Measurements from ENCODE around the gene UBE2I.

UBE2I gene

DNA sequence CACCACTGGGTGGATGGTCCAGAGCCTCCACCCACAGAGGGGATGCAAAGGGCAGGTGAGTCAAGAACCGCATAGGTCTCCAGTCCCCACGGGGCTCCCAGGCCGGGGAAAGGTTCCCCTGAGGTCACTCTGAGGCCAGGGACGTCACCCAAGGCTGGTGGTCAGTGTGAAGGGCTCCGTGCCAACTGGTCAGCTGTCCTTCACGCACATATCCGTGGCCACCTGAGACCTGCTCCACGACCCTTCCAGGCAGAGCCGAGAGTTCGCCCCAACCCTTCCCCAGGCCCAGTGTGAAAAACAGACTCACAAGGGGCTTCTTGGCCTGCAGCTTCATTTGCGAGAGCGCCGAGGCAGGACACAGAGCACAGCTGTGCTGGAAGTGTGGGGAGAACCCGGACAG, 39.5 kb downstream of the UBE2I start:
- Histone ChIP-seq H3K4me3 (ENCODE audit: low read length) (no peak overlapping the region), H2AFZ (ENCODE audit: low read depth, low read length) (no peak overlapping the region), H3K36me3 (replicated peaks; ENCODE audit: low read depth, low read length) (no peaks in the 10 kb centered on the region), H3K4me2 (ENCODE audit: low read length) (no peak overlapping the region), H3K27ac (ENCODE audit: low read length) (no peak overlapping the region), H3K4me1 (ENCODE audit: low read length) (peaks cover 13% of the 10 kb centered on the region), H3K27me3 (ENCODE audit: low read depth, low read length) (no peaks in the 10 kb centered on the region), H3K79me2 (ENCODE audit: low read length) (peaks cover 39% of the 10 kb centered on the region), H4K20me1 (ENCODE audit: insufficient read depth, low read length) (no peaks in the 10 kb centered on the region), H3K9me3 (ENCODE audit: insufficient read depth, low read length) (no peaks in the 10 kb centered on the region), H3K9ac (ENCODE audit: low read length) (no peak overlapping the region)
- TF ChIP-seq, protein P1, sequence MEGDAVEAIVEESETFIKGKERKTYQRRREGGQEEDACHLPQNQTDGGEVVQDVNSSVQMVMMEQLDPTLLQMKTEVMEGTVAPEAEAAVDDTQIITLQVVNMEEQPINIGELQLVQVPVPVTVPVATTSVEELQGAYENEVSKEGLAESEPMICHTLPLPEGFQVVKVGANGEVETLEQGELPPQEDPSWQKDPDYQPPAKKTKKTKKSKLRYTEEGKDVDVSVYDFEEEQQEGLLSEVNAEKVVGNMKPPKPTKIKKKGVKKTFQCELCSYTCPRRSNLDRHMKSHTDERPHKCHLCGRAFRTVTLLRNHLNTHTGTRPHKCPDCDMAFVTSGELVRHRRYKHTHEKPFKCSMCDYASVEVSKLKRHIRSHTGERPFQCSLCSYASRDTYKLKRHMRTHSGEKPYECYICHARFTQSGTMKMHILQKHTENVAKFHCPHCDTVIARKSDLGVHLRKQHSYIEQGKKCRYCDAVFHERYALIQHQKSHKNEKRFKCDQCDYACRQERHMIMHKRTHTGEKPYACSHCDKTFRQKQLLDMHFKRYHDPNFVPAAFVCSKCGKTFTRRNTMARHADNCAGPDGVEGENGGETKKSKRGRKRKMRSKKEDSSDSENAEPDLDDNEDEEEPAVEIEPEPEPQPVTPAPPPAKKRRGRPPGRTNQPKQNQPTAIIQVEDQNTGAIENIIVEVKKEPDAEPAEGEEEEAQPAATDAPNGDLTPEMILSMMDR (IDR thresholded peaks at IDR 0.05; ENCODE audit: low read depth, low read length): no peak
- TF ChIP-seq EZH2phosphoT487 (IDR thresholded peaks at IDR 0.05; ENCODE audit: low read depth): no peak

GRCh38 chr16:1349351-1349750, 39.9 kb downstream of the UBE2I start:
- no peaks in the 10 kb centered on the region for H3K27me3 ChIP-seq (ENCODE audit: low read depth, low read length)
- no peaks in the 10 kb centered on the region for H3K36me3 ChIP-seq (replicated peaks; ENCODE audit: low read depth, low read length)
- peaks cover 41% of the 10 kb centered on the region for H3K79me2 ChIP-seq (ENCODE audit: low read length)
- H3K9me3 ChIP-seq (ENCODE audit: insufficient read depth, low read length): no peaks in the 10 kb centered on the region
- H2AFZ ChIP-seq (ENCODE audit: low read depth, low read length): no peak overlapping the region
- H3K9ac ChIP-seq (ENCODE audit: low read length): no peak overlapping the region
- no peak overlapping the region for H3K27ac ChIP-seq (ENCODE audit: low read length)
- H3K4me2 ChIP-seq (ENCODE audit: low read length): no peak overlapping the region
- peaks cover 13% of the 10 kb centered on the region for H3K4me1 ChIP-seq (ENCODE audit: low read length)
- TF ChIP-seq EZH2phosphoT487 (IDR thresholded peaks at IDR 0.05; ENCODE audit: low read depth): no peak
- TF ChIP-seq, protein P1 (IDR thresholded peaks at IDR 0.05; ENCODE audit: low read depth, low read length): no peak
- H3K4me3 ChIP-seq (ENCODE audit: low read length): no peak overlapping the region
- no peaks in the 10 kb centered on the region for H4K20me1 ChIP-seq (ENCODE audit: insufficient read depth, low read length)

GRCh38 chr16:1349951-1350350, 40.5 kb downstream of the UBE2I start:
- Histone ChIP-seq H2AFZ (ENCODE audit: low read depth, low read length) (no peak overlapping the region), H3K9me3 (ENCODE audit: insufficient read depth, low read length) (no peaks in the 10 kb centered on the region), H3K27ac (ENCODE audit: low read length) (no peak overlapping the region), H3K36me3 (replicated peaks; ENCODE audit: low read depth, low read length) (no peaks in the 10 kb centered on the region), H3K4me1 (ENCODE audit: low read length) (peaks cover 13% of the 10 kb centered on the region), H3K4me2 (ENCODE audit: low read length) (no peak overlapping the region), H3K4me3 (ENCODE audit: low read length) (no peak overlapping the region), H4K20me1 (ENCODE audit: insufficient read depth, low read length) (no peaks in the 10 kb centered on the region), H3K9ac (ENCODE audit: low read length) (no peak overlapping the region), H3K27me3 (ENCODE audit: low read depth, low read length) (no peaks in the 10 kb centered on the region), H3K79me2 (ENCODE audit: low read length) (peaks cover 45% of the 10 kb centered on the region)
- TF ChIP-seq, protein P1 (IDR thresholded peaks at IDR 0.05; ENCODE audit: low read depth, low read length): no peak
- TF ChIP-seq EZH2phosphoT487 (IDR thresholded peaks at IDR 0.05; ENCODE audit: low read depth): no peak

- H3K4me2 ChIP-seq (ENCODE audit: low read length): peak overlapping the region; percentile 69
- H4K20me1 ChIP-seq (ENCODE audit: insufficient read depth, low read length): no peaks in the 10 kb centered on the region
- TF ChIP-seq, protein P1 (IDR thresholded peaks at IDR 0.05; ENCODE audit: low read depth, low read length): no peak
- TF ChIP-seq EZH2phosphoT487 (IDR thresholded peaks at IDR 0.05; ENCODE audit: low read depth): no peak
- H3K9me3 ChIP-seq (ENCODE audit: insufficient read depth, low read length): no peaks in the 10 kb centered on the region
- H3K27me3 ChIP-seq (ENCODE audit: low read depth, low read length): no peaks in the 10 kb centered on the region
- H2AFZ ChIP-seq (ENCODE audit: low read depth, low read length): no peak overlapping the region
- H3K9ac ChIP-seq (ENCODE audit: low read length): peak overlapping the region; percentile 84
- H3K79me2 ChIP-seq (ENCODE audit: low read length): peaks cover 53% of the 10 kb centered on the region
- no peak overlapping the region for H3K27ac ChIP-seq (ENCODE audit: low read length)
- H3K36me3 ChIP-seq (replicated peaks; ENCODE audit: low read depth, low read length): no peaks in the 10 kb centered on the region
- peak overlapping the region; percentile 87 for H3K4me3 ChIP-seq (ENCODE audit: low read length)
- H3K4me1 ChIP-seq (ENCODE audit: low read length): peaks cover 13% of the 10 kb centered on the region
These were observed 41.3 kb downstream of the UBE2I start for GRCh38 chr16:1350691-1351090.
